Measurements from ENCODE around the gene NIF3L1.

NIF3L1 gene, protein sequence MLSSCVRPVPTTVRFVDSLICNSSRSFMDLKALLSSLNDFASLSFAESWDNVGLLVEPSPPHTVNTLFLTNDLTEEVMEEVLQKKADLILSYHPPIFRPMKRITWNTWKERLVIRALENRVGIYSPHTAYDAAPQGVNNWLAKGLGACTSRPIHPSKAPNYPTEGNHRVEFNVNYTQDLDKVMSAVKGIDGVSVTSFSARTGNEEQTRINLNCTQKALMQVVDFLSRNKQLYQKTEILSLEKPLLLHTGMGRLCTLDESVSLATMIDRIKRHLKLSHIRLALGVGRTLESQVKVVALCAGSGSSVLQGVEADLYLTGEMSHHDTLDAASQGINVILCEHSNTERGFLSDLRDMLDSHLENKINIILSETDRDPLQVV

GRCh38 chr2:200888704-200889625, at the start of gene NIF3L1, which contains the start of gene PPIL3:
Gene NIF3L1, plus strand, starts transcription at chr2:200889371. Its CDS starts 2,573 bp downstream, at chr2:200891944.
Gene PPIL3, minus strand, starts transcription at chr2:200889077. Its CDS starts 1,462 bp downstream, at chr2:200887615.
- DNase-seq (ENCODE audit: low read depth in 3 of 3): peak; percentile 94 to 97 (median 96)

DNA sequence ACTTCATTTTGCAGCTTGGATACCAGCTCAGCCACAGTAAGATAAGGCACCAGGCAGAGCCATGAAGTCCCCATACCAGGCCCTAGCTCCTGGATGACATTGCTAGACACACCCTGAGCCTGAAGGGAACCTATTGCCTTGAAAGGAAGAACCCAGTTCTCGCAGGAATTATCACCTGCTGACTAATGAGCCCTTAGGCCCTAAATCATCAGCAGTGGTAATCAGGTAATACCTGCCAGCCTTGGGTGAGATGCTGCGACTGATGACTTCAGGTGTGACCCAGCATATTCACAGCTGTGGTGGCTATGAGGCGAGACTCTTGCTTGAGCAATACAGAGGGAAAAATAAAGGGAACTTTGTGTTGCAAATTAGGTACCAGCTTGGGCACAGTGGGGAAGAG, 49.7 kb upstream of the NIF3L1 start:
- DNase-seq (ENCODE audit: low read depth in 3 of 3): no peak

DNA sequence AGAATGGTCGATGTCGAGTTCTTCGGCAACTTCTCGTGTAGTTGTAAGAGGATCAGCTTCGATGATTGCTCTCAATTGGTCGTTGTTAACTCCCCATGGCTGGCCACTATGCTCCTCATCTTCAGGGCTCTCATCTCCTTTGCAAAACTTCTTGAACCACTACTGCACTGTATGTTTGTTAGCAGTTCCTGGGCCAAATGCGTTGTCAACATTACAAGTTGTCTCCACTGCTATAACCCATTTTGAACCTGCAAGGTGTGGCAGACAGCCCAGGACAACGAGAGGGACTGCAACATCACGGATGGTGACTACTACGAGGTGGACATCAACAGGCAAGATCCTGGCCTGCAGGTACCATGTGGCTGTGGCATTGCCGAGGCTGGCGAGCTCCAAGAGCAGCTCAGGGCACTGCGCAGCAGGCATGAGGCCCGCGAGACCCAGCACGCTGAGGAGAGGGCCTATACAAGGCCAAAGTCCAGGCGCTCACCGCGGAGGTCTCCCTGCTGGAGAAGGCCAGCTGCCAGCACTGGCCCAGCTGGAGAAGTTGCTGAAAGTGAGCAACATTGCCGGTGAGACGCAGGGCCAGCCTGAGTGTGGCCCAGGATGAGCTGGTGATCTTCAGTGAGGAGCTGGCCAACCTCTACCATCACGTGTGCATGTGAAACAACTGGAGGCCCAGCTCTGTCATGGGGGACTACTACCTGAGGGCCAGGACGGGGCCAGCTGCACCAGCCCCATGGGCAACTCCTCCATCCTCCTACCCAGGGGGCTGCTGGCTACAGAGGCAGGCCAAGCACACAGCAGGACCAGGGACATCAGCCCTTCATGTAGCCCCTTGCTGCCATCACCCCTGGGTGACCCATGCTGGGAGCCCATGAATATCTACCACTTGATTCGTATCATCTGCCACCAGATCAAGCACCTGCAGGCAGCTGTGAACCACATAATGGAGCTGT, 44.9 kb upstream of the NIF3L1 start:
- DNase-seq (ENCODE audit: low read depth in 3 of 3): no peak

GRCh38 chr2:200845194-200845593, 44.0 kb upstream of the NIF3L1 start:
- DNase-seq (ENCODE audit: low read depth in 3 of 3): no peak

DNA sequence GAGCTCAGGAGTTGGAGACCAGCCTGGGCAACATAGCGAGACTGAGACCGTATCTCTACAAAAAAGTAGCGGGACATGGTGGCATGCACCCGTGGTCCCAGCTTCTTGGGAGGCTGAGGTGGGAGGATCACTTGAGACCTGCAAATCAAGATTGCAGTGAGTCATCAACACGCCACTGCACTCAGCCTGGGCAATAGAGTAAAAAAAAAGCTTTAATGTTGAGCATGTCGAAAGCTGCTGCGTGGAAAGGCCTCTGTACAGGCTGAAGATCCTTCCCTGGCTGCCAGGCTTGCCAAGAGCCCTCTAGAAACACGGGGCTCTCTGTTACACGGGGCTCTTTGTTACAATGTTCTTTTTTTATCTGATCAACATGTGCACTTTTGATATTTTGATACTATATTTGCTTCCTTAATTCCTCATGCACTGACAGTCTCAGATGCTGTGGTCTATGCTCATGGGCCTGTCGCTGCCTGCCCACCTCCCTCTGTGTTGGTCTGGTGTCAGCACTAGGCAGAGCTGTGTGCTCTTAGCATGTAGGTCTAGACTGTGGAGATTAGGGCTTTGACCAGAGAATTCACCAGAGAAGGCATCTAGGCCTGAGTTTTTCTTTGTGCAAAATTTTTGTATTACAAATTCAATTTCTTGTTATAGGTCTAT, 43.4 kb upstream of the NIF3L1 start:
- no peak for DNase-seq (ENCODE audit: low read depth in 3 of 3)

DNA sequence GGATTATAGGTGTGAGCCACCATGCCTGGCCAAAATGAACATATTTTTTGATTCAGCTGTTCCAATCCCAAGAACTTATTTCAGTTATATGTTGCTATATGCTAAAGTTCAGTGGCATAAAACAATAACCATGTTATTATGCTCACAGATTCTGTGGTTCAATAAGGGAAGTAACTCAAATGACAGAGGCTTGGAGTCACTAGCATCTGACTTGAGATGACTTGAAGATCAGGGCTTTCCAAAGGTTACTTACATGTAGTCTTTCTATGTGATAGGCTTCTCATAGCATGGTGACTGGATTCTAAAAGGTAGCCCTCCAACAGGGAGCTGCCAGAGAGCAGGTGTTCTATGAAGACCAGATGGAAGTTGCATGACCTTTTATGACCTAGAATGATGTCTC, 41.9 kb upstream of the NIF3L1 start:
- no peak for DNase-seq (ENCODE audit: low read depth in 3 of 3)

DNA sequence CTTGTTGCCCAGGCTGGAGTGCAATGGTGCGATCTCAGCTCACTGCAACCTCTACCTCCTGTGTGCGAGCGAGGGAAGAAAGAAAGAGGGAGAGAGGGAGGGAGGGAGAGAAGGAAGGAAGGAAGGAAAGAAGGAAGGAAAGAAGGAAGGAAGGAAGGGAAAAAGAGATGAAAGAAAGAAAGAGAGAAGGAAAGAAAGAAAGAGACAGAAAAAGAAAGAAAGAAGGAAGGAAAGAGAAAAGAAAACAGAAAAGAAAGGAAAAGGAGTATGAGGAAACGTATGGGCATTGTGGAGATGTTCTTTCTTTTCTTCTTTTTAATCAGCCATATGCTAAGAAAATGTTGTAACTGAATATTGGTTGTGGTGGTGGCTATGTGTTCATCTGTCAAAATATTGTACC, 41.2 kb upstream of the NIF3L1 start:
- DNase-seq (ENCODE audit: low read depth in 3 of 3): no peak

DNA sequence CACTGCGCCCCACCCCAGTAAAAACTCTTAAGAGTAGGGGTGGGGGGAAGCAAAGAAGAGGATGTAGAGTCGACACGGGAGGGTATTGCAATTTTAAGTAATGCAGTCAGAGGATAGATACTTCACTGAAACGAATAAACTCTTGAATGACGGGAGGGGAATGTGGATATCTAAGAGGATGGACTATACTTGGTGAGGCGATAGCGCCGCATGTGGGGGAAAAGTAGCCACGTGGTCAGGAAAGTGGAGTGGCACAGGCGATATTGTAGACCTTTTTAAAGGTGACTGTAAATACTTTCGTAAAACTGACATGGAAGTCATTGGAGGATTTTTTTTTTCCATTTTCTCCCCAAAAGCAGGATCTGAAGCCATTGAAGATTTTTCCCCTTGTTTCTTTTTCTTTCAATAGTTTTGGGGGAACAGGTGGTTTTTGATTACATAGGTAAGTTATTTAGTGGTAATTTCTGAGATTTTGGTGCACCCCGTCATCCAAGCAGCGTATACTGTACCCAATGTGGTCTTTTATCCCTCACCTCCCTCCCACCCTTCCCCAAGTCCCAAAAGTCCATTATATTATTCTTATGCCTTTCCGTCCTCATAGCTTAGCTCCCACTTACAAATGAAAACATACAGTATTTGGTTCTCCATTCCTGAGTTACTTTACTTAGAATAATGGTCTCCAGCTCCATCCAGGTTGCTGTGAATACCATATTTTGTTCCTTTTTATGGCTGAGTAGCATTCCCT, 38.5 kb upstream of the NIF3L1 start:
- DNase-seq (ENCODE audit: low read depth in 3 of 3): no peak

GRCh38 chr2:200851398-200852248, 37.5 kb upstream of the NIF3L1 start:
- DNase-seq (ENCODE audit: low read depth in 3 of 3): no peak

DNA sequence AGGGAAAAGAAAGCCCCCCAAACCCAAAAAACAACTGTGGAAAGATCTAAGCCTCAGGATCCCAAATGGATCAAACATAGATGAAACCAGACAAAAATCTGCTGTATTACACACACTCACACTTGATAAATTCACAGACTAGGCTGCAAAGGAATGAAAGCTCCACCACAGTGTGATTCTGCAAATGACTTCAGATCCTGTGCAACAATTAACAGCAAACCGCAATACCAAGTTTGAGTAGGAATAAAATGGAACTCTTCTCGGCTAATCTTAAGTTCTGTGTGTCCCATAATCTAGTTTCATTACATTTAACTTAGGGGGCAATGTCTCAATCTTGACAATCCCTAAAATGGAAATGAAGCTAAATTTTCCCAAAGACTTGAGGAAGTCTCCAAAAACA, 36.6 kb upstream of the NIF3L1 start:
- DNase-seq (ENCODE audit: low read depth in 3 of 3): no peak

DNA sequence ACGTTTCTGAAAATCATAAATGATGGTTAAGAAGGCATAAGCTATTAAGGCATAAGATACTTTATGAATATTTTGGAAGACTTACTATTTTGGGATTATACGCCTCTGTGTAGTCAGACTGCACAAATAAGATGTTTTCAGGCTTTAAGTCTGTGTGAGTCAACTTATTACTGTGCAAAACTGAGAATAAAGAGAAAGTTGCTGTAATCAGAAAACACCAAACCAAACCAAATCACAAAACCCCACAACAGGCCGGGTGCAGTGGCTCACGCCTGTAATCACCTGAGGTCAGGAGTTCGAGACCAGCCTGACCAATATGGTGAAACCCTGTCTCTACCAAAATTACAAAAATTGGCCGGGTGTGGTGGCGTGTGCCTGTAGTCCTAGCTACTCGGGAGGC, 32.4 kb upstream of the NIF3L1 start:
- DNase-seq (ENCODE audit: low read depth in 3 of 3): no peak

DNA sequence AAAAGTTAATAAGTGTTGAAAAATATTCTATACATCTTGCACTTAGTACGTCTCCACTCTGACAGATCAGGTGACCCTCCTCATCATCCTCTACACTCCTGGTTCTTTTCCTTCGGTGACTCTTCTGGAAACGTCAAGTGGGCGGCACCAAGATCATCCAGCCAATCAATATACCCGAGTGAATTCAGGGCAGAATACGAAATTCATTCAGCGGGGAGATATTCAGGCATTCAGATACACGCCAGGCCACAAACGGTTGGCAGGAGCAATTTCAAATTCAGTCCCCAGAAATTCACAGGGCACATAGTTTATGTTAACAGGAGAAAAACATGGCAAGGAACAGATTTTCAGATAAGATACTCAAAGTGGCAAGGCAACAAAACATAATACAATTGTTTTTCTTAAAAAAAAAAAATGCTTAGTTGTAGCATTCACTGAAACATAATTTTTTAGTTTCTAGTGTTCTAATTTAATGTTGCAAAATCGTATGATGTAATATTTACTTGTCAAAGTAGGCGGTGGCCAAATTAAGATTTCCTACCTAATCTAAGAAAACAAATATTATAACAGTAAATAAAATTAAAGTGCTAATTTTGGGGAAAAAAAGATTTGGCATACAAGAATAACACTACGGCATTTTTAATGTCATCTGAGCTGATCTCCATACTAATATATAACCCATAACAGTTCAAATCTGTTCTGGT, 28.9 kb upstream of the NIF3L1 start:
- DNase-seq (ENCODE audit: low read depth in 3 of 3): no peak

DNA sequence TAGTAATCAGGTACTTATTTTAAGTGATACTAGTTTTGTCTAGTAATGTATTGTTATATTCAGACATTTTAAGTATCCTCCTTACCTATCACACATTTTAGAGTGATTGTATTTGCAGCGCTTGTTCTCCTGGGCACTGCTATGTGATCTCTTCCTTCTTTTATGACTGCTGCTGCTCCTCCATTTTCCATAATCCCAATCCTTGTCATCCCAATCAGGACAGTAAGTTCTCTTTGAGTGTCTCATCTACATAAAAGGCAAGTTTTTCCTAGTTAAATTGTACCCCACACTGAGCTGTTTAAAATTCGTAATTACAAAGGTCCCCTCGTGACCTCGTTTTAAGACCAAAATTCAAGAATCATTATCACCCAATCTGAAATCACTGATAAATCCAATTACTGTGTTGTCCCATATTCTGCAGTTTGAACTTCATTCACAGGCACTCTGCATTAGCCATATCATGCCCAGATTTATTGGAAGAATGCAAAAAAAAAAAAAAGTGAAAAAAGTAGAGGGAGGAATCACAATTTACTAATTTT, 27.5 kb upstream of the NIF3L1 start:
- DNase-seq (ENCODE audit: low read depth in 3 of 3): no peak

GRCh38 chr2:200862532-200863000, 26.6 kb upstream of the NIF3L1 start:
- DNase-seq (ENCODE audit: low read depth in 3 of 3): peak; percentile 40 to 64 (median 56)

GRCh38 chr2:200863782-200864175, 25.4 kb upstream of the NIF3L1 start:
- no peak for DNase-seq (ENCODE audit: low read depth in 3 of 3)

DNA sequence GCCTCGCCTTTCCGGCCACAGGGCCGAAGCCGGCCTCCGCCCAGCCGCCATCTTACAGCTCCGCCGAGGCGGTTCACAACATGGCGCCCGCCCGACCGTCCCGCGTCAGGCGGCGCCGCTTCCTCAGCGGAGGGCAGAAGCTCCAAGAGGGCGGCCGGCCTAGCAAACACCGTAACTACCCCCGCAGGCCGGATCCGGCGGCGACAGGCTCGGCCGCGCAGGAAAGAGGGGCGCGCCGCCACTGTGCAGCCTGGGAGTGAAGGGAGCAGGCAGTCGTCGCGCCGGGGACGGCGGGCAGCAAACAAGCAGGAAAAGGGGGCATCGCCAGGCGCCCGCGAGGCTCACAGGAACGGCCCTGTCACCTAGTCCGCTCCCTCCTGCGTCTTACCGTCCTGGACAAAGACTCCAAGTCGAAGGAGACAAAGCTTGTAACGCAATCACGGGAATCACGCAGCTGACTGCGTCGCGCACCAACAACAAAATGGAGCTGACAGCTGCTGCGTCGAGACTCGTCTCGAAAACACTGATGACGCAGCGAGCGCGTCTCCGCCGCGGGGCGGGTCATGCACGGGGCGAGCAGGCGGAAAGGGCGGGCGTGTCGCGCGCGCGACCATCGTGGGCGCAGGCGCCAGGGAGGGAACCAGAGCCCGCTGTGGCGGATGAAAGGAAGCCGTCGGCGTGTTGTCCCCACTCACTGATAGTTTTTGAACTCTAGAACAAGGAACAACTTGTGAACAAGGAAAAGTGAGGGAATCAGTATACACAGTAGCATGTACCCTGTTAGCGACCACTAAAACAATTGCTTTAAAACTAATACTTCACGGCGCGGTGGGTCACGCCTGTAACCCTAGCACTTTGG, 24.8 kb upstream of the NIF3L1 start, which contains the start of gene CLK1:
Gene CLK1 (minus strand): TSS at position 483 of the 859 bp plus-strand sequence. CDS start 2,796 bp downstream, outside the sequence.
- peak; percentile 92 to 96 (median 94) for DNase-seq (ENCODE audit: low read depth in 3 of 3)

- no peak for DNase-seq (ENCODE audit: low read depth in 3 of 3)
Observed at GRCh38 chr2:200869014-200869413, 20.2 kb upstream of the NIF3L1 start.

All from stimulated activated CD4-positive, alpha-beta T cell treated with anti-CD3 and anti-CD28 coated beads, TNF-alpha, amount 100 ng/mL, for 48 hours (primary cell).